ENCODE data around the gene TGFA. TPM values are rescaled to one million over a fixed set of nuclear protein-coding genes. Genes with fewer than 3 reads are reported as not detected.

TGFA gene
- total and polyA plus RNA-seq, 2 experiments from 2014 or later: 2.6 to 5.6 TPM

DNA sequence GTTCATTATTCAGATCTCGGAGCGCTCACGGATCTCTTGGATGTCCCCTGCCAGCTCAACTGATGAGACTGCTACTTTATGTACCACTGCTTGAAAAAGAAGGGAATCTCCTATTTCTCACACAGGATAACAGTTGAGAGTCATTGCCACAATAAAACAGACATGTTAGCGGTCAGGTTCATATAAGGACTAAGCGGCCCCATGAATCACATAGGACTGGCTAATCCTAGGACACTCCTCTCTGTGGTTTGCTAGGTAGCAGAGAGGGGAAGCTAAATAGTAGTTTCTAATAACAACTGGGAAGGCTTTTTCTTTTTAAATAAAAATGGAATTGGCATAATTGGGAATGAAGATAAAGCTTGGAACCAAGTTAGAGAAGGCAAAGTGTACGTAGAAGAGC lies 15.9 kb upstream of the TGFA start:
- H3K4me1 ChIP-seq (ENCODE audit: insufficient read depth): no peaks in the 10 kb centered on the region
- TF ChIP-seq CTCF (IDR thresholded peaks at IDR 0.05; ENCODE audit: poor library complexity) (no peak), EZH2 (IDR thresholded peaks at IDR 0.05; ENCODE audit: borderline replicate concordance) (no peak), EZH2phosphoT487 (IDR thresholded peaks at IDR 0.05; ENCODE audit: low read depth, severe bottlenecking, unreplicated experiment) (no peak)
- H3K36me3 ChIP-seq (replicated peaks; ENCODE audit: insufficient read depth, low read depth): no peaks in the 10 kb centered on the region
- no peak overlapping the region for H3K27ac ChIP-seq
- no peak overlapping the region for H3K4me3 ChIP-seq
- no peaks in the 10 kb centered on the region for H3K9me2 ChIP-seq (replicated peaks; ENCODE audit: insufficient read depth)
- no peaks in the 10 kb centered on the region for H3K79me2 ChIP-seq
- H3K9me3 ChIP-seq (ENCODE audit: low read depth): no peaks in the 10 kb centered on the region
- no peaks in the 10 kb centered on the region for H4K20me1 ChIP-seq (ENCODE audit: insufficient read depth, poor library complexity, severe bottlenecking)
- no peak for DNase-seq (ENCODE audit: low spot score)
- H2AFZ ChIP-seq: no peak overlapping the region
- 97% methylated on average over 6 of the region's 6 CpGs for WGBS (ENCODE audit: low lambda C conversion rate, missing lambda C conversion rate)
- peaks cover 9% of the 10 kb centered on the region for H3K27me3 ChIP-seq
- H3K4me2 ChIP-seq: no peak overlapping the region

GRCh38 chr2:70566906-70567305 lies 13.3 kb upstream of the TGFA start:
- no peaks in the 10 kb centered on the region for H3K9me2 ChIP-seq (replicated peaks; ENCODE audit: insufficient read depth)
- no peaks in the 10 kb centered on the region for H3K36me3 ChIP-seq (replicated peaks; ENCODE audit: insufficient read depth, low read depth)
- H4K20me1 ChIP-seq (ENCODE audit: insufficient read depth, poor library complexity, severe bottlenecking): no peaks in the 10 kb centered on the region
- no peak for DNase-seq (ENCODE audit: low spot score)
- H3K4me2 ChIP-seq: no peak overlapping the region
- no peaks in the 10 kb centered on the region for H3K4me1 ChIP-seq (ENCODE audit: insufficient read depth)
- no peak overlapping the region for H2AFZ ChIP-seq
- H3K79me2 ChIP-seq: no peaks in the 10 kb centered on the region
- H3K9me3 ChIP-seq (ENCODE audit: low read depth): no peaks in the 10 kb centered on the region
- H3K27me3 ChIP-seq: no peaks in the 10 kb centered on the region
- TF ChIP-seq EZH2phosphoT487 (IDR thresholded peaks at IDR 0.05; ENCODE audit: low read depth, severe bottlenecking, unreplicated experiment) (no peak), EZH2 (IDR thresholded peaks at IDR 0.05; ENCODE audit: borderline replicate concordance) (no peak), CTCF (IDR thresholded peaks at IDR 0.05; ENCODE audit: poor library complexity) (no peak)
- no peak overlapping the region for H3K4me3 ChIP-seq
- H3K27ac ChIP-seq: no peak overlapping the region
- 85% methylated on average over 2 of the region's 2 CpGs for WGBS (ENCODE audit: low lambda C conversion rate, missing lambda C conversion rate)

DNA sequence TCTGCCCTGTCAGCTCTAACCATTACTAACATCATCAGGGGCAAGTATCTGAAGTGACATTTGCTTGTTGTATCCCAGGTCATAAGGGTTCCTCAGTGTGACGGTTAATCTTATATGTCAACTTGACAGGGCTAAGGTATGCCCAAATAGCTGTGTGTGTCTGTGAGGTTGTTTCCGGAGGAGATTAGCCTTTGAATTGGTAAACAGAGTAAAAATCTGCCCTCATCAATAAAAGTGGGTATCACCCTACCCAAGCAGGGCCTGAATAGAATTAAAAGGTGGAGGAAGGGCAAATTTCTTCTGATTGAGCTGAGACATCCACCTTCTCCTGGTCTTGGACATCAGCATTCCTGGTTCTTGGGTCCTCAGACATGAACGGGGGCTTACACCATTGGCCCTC lies 12.8 kb upstream of the TGFA start:
- no peaks in the 10 kb centered on the region for H3K36me3 ChIP-seq (replicated peaks; ENCODE audit: insufficient read depth, low read depth)
- TF ChIP-seq CTCF (IDR thresholded peaks at IDR 0.05; ENCODE audit: poor library complexity): no peak
- TF ChIP-seq EZH2phosphoT487 (IDR thresholded peaks at IDR 0.05; ENCODE audit: low read depth, severe bottlenecking, unreplicated experiment): no peak
- TF ChIP-seq EZH2 (IDR thresholded peaks at IDR 0.05; ENCODE audit: borderline replicate concordance): no peak
- WGBS (ENCODE audit: low lambda C conversion rate, missing lambda C conversion rate): 87% methylated on average over 3 of the region's 3 CpGs

More for the DNA sequence above, 12.8 kb upstream of the TGFA start:
- Histone ChIP-seq H2AFZ (no peak overlapping the region), H3K4me2 (no peak overlapping the region), H3K79me2 (no peaks in the 10 kb centered on the region), H3K27ac (no peak overlapping the region), H3K4me3 (no peak overlapping the region), H3K4me1 (ENCODE audit: insufficient read depth) (no peaks in the 10 kb centered on the region), H3K27me3 (no peaks in the 10 kb centered on the region), H4K20me1 (ENCODE audit: insufficient read depth, poor library complexity, severe bottlenecking) (no peaks in the 10 kb centered on the region), H3K9me2 (replicated peaks; ENCODE audit: insufficient read depth) (no peaks in the 10 kb centered on the region), H3K9me3 (ENCODE audit: low read depth) (no peaks in the 10 kb centered on the region)
- no peak for DNase-seq (ENCODE audit: low spot score)

Measured in hepatocyte (in vitro differentiated cells).